ENCODE results near the gene PCGF6.

PCGF6 gene

GRCh38 chr10:103327906-103328305 is 23.0 kb downstream of the PCGF6 start:
- DNase-seq (ENCODE audit: low read depth in 2 of 2) = no peak

- no peak for DNase-seq (ENCODE audit: low read depth in 2 of 2)
Observed at GRCh38 chr10:103316087-103316486, 34.9 kb downstream of the PCGF6 start.

GRCh38 chr10:103310197-103310596 is 40.7 kb downstream of the PCGF6 start:
- DNase-seq (ENCODE audit: low read depth in 2 of 2) = no peak

- no peak for DNase-seq (ENCODE audit: low read depth in 2 of 2)
Observed at GRCh38 chr10:103307594-103307993, 43.3 kb downstream of the PCGF6 start.

- DNase-seq (ENCODE audit: low read depth in 2 of 2) = no peak
Observed at GRCh38 chr10:103295374-103296015, 55.4 kb downstream of the PCGF6 start.

GRCh38 chr10:103291588-103291987 is 59.4 kb downstream of the PCGF6 start:
- no peak for DNase-seq (ENCODE audit: low read depth in 2 of 2)

- DNase-seq (ENCODE audit: low read depth in 2 of 2) = no peak
Observed at GRCh38 chr10:103287992-103288391, 62.9 kb downstream of the PCGF6 start.

- DNase-seq (ENCODE audit: low read depth in 2 of 2) = no peak
Observed at GRCh38 chr10:103284170-103284569, 66.8 kb downstream of the PCGF6 start.

- DNase-seq (ENCODE audit: low read depth in 2 of 2) = no peak
Observed at GRCh38 chr10:103282961-103283360, 68.0 kb downstream of the PCGF6 start.

- DNase-seq (ENCODE audit: low read depth in 2 of 2) = no peak
Observed at GRCh38 chr10:103281753-103282152, 69.2 kb downstream of the PCGF6 start.

GRCh38 chr10:103280506-103280905 is 70.4 kb downstream of the PCGF6 start:
- DNase-seq (ENCODE audit: low read depth in 2 of 2) = no peak

- DNase-seq (ENCODE audit: low read depth in 2 of 2) = no peak
Observed at GRCh38 chr10:103280031-103280430, 70.9 kb downstream of the PCGF6 start.

GRCh38 chr10:103278862-103279298 is 72.1 kb downstream of the PCGF6 start:
- no peak for DNase-seq (ENCODE audit: low read depth in 2 of 2)

- DNase-seq (ENCODE audit: low read depth in 2 of 2) = no peak
Observed at GRCh38 chr10:103278537-103278823, 72.5 kb downstream of the PCGF6 start.

- no peak for DNase-seq (ENCODE audit: low read depth in 2 of 2)
Observed at GRCh38 chr10:103277713-103278536, 73.0 kb downstream of the PCGF6 start.

GRCh38 chr10:103276896-103277712 is 73.8 kb downstream of the PCGF6 start, which contains the start of gene INA:
INA (plus strand) TSS chr10:103277138; CDS start chr10:103277212, 74 bp downstream.
- no peak for DNase-seq (ENCODE audit: low read depth in 2 of 2)

GRCh38 chr10:103276251-103276895 is 74.6 kb downstream of the PCGF6 start:
- DNase-seq (ENCODE audit: low read depth in 2 of 2) = no peak

- no peak for DNase-seq (ENCODE audit: low read depth in 2 of 2)
Observed at GRCh38 chr10:103273041-103273441, 77.9 kb downstream of the PCGF6 start.

- no peak for DNase-seq (ENCODE audit: low read depth in 2 of 2)
Observed at GRCh38 chr10:103265717-103266329, 85.1 kb downstream of the PCGF6 start.

GRCh38 chr10:103262229-103262628 is 88.7 kb downstream of the PCGF6 start:
- no peak for DNase-seq (ENCODE audit: low read depth in 2 of 2)

- no peak for DNase-seq (ENCODE audit: low read depth in 2 of 2)
Observed at GRCh38 chr10:103259989-103260388, 91.0 kb downstream of the PCGF6 start.

Measured in stimulated activated CD8-positive, alpha-beta memory T cell treated with anti-CD3 and anti-CD28 coated beads, Interleukin-7, amount 100 ng/mL, for 4 hours (primary cell).